ENCODE data around the gene GOPC.

GOPC gene

DNA sequence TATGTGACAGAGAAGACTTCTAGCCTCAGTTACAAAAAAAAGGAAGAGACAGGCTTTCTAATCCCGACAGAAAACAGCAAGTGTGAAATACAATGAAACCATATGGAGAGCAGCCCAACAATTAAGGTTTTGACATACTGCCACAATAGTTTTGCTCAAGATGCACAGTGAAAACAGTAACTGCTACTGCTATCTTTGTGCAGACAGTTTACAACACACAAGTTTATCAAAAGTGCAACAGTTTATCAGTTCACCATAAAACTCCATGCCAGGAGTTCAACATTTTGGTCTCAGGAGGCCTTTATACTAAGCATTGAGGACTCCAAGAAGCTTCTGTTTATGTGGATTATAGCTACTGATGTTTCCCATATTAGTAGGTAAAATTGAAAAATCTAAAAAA lies 37.6 kb downstream of the GOPC start:
- H3K4me3 ChIP-seq (ENCODE audit: low read length), result no peak overlapping the region
- H3K27ac ChIP-seq (ENCODE audit: low read length), result no peak overlapping the region
- no peaks in the 10 kb centered on the region for H3K4me1 ChIP-seq (ENCODE audit: control insufficient read depth, insufficient read depth, low read length)
- H3K36me3 ChIP-seq (ENCODE audit: control insufficient read depth, insufficient read depth, low read length), result no peaks in the 10 kb centered on the region
- no peaks in the 10 kb centered on the region for H3K27me3 ChIP-seq (ENCODE audit: control insufficient read depth, insufficient read depth, low read length)
- H3K9me3 ChIP-seq (ENCODE audit: control insufficient read depth, insufficient read depth, low read length), result no peaks in the 10 kb centered on the region
- DNase-seq (ENCODE audit: low read depth, low spot score), result no peak
- WGBS (ENCODE audit: insufficient coverage, insufficient read length), result no CpG with 5 or more reads among the region's 1 CpG

DNA sequence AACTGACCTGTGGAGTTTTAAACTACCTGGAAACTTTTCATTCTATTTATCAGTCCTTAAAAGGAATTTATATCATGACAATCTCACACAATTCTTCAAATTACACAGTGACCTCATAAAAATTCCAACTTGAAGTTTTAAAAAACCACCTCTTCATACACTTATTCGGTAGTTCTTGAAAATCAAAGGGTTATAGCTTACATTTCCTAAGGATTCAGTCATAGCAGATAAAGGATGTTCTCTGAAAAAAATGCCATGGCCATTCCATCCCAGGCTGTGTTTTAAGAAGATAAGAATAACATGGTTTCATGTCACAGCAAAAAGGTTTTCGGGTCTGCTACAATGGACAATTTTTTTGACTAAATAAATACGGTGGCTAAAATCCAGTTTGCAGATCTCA lies 41.2 kb downstream of the GOPC start:
- WGBS (ENCODE audit: insufficient coverage, insufficient read length), result no CpG with 5 or more reads among the region's 3 CpGs
- H3K4me1 ChIP-seq (ENCODE audit: control insufficient read depth, insufficient read depth, low read length), result no peaks in the 10 kb centered on the region
- no peaks in the 10 kb centered on the region for H3K36me3 ChIP-seq (ENCODE audit: control insufficient read depth, insufficient read depth, low read length)
- no peaks in the 10 kb centered on the region for H3K27me3 ChIP-seq (ENCODE audit: control insufficient read depth, insufficient read depth, low read length)
- H3K9me3 ChIP-seq (ENCODE audit: control insufficient read depth, insufficient read depth, low read length), result no peaks in the 10 kb centered on the region
- DNase-seq (ENCODE audit: low read depth, low spot score), result no peak
- no peak overlapping the region for H3K27ac ChIP-seq (ENCODE audit: low read length)
- H3K4me3 ChIP-seq (ENCODE audit: low read length), result no peak overlapping the region

DNA sequence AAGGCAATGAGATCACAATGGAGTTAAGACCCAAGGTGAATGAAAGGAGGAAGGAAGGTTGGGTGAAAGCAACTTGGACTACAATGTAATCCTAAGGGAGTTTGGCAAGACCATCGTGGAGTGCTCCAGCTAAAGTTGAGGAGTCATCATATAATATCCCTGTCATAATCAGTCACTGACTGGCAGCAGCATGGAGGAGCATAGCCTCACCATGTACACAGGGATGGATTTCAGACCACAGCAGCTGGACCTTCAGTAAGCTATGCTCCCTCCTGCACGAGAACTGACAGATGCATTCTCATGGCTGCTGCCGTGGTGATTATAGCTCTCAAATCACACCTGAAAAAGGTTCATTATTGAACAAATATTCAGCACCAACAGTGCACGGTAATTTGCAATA lies 43.0 kb downstream of the GOPC start:
- Histone ChIP-seq H3K9me3 (ENCODE audit: control insufficient read depth, insufficient read depth, low read length) (no peaks in the 10 kb centered on the region), H3K4me3 (ENCODE audit: low read length) (no peak overlapping the region), H3K27ac (ENCODE audit: low read length) (no peak overlapping the region), H3K36me3 (ENCODE audit: control insufficient read depth, insufficient read depth, low read length) (no peaks in the 10 kb centered on the region), H3K4me1 (ENCODE audit: control insufficient read depth, insufficient read depth, low read length) (no peaks in the 10 kb centered on the region), H3K27me3 (ENCODE audit: control insufficient read depth, insufficient read depth, low read length) (no peaks in the 10 kb centered on the region)
- WGBS (ENCODE audit: insufficient coverage, insufficient read length), result no CpG with 5 or more reads among the region's 4 CpGs
- no peak for DNase-seq (ENCODE audit: low read depth, low spot score)

DNA sequence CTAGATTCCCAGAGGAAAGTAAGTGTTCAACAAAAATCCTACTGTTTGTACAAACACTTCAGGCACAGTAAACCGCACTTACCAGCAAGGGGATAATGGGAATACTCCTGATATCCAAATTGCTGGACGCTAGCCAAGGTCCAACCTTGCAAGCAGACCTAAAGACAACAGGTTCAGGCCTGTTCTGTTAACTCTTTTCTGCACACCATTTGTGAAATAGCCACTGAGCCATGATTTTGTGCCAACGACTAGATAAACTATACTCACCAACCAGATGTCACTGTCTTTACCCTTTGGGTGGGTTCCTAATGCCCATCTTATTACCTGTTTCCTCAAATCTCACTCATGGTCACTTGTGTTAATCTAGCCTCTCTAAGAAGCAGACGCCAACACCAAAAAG lies 43.5 kb downstream of the GOPC start:
- H3K4me3 ChIP-seq (ENCODE audit: low read length), result no peak overlapping the region
- no peaks in the 10 kb centered on the region for H3K4me1 ChIP-seq (ENCODE audit: control insufficient read depth, insufficient read depth, low read length)
- no CpG with 5 or more reads among the region's 4 CpGs for WGBS (ENCODE audit: insufficient coverage, insufficient read length)
- H3K27ac ChIP-seq (ENCODE audit: low read length), result no peak overlapping the region
- no peaks in the 10 kb centered on the region for H3K27me3 ChIP-seq (ENCODE audit: control insufficient read depth, insufficient read depth, low read length)
- no peaks in the 10 kb centered on the region for H3K9me3 ChIP-seq (ENCODE audit: control insufficient read depth, insufficient read depth, low read length)
- DNase-seq (ENCODE audit: low read depth, low spot score), result no peak
- no peaks in the 10 kb centered on the region for H3K36me3 ChIP-seq (ENCODE audit: control insufficient read depth, insufficient read depth, low read length)

DNA sequence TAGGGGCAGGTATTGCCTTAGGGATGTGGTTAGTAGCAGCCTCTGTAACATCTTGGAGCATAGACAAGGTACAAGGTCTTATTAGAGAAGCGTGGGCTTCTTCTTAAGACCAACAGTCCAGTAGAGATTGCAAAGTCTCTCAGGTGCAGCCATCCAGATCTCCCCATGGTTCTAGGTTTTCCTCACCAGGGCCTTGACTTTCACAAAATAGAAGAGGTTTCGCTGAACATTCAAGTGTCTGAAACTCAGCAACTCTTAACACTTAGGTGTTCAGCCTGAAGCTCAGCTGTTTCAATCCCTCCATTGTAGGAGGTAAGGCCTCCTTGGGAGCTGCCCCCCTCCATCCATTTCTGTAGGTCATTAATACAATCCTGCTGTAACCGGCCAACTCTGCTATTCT lies 44.4 kb downstream of the GOPC start:
- Histone ChIP-seq H3K9me3 (ENCODE audit: control insufficient read depth, insufficient read depth, low read length) (no peaks in the 10 kb centered on the region), H3K27ac (ENCODE audit: low read length) (no peak overlapping the region), H3K4me3 (ENCODE audit: low read length) (no peak overlapping the region), H3K27me3 (ENCODE audit: control insufficient read depth, insufficient read depth, low read length) (no peaks in the 10 kb centered on the region), H3K36me3 (ENCODE audit: control insufficient read depth, insufficient read depth, low read length) (no peaks in the 10 kb centered on the region), H3K4me1 (ENCODE audit: control insufficient read depth, insufficient read depth, low read length) (no peaks in the 10 kb centered on the region)
- no peak for DNase-seq (ENCODE audit: low read depth, low spot score)
- no CpG with 5 or more reads among the region's 3 CpGs for WGBS (ENCODE audit: insufficient coverage, insufficient read length)

DNA sequence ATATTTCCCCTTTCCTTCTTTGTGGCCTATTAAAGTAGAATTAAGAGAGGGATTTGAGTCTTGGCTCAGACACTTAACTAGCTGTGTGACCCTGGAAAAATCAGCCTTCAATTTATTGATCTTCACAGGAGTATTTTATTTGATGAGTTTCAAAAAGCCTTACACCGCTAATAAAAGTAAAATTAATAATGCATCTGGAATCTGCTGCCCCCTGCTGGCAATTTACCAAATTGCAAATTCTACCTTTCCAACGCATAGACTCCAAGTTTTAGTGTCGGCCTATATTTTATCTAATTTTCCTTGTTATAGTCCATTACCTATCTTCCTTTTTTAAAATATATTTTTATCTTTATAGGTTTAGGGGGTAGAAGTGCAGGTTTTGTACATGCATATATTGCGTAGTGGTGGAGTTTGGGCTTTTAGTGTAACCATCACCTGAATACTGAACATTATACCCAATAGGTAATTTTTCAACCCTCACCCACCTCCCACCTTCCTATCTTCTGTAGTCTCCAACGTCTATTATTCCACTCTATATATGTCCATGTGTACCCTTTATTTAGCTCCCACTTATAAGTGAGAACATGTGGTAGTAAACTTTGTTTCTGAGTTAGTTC lies 46.3 kb downstream of the GOPC start:
- no peaks in the 10 kb centered on the region for H3K9me3 ChIP-seq (ENCODE audit: control insufficient read depth, insufficient read depth, low read length)
- no peak for DNase-seq (ENCODE audit: low read depth, low spot score)
- WGBS (ENCODE audit: insufficient coverage, insufficient read length), result no CpG with 5 or more reads among the region's 5 CpGs
- no peak overlapping the region for H3K4me3 ChIP-seq (ENCODE audit: low read length)
- no peak overlapping the region for H3K27ac ChIP-seq (ENCODE audit: low read length)
- H3K4me1 ChIP-seq (ENCODE audit: control insufficient read depth, insufficient read depth, low read length), result no peaks in the 10 kb centered on the region
- H3K27me3 ChIP-seq (ENCODE audit: control insufficient read depth, insufficient read depth, low read length), result no peaks in the 10 kb centered on the region
- H3K36me3 ChIP-seq (ENCODE audit: control insufficient read depth, insufficient read depth, low read length), result no peaks in the 10 kb centered on the region

DNA sequence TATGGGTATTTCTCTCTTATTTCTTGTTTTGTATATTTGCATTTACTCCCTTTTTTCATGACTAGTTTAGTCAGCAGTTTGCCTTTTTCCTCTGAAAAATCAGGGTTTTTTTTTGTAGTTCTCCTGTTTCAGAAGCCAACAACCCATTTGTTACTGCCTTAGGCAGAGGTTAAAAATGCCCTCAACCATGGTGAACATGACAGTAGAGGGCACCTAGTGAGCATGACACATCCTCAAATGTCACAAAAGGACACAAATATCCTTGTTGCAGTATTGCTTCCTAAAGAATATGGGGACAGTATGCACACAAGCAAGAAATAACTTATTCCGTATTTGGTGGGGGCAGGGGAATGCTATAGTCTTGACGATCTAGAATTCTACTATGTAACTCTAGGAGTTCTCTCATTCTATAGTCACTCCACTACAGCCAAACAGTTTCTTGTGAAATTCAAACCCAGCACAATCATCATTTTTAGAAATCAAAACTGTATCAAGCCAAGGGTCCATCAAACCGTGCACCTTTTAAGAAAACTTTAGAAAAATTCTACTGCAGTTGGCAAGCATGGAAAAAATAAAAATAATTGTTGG lies 47.0 kb downstream of the GOPC start:
- Histone ChIP-seq H3K27ac (ENCODE audit: low read length) (no peak overlapping the region), H3K27me3 (ENCODE audit: control insufficient read depth, insufficient read depth, low read length) (no peaks in the 10 kb centered on the region), H3K4me3 (ENCODE audit: low read length) (no peak overlapping the region), H3K9me3 (ENCODE audit: control insufficient read depth, insufficient read depth, low read length) (no peaks in the 10 kb centered on the region), H3K36me3 (ENCODE audit: control insufficient read depth, insufficient read depth, low read length) (no peaks in the 10 kb centered on the region), H3K4me1 (ENCODE audit: control insufficient read depth, insufficient read depth, low read length) (no peaks in the 10 kb centered on the region)
- DNase-seq (ENCODE audit: low read depth, low spot score), result no peak
- no CpG with 5 or more reads among the region's 3 CpGs for WGBS (ENCODE audit: insufficient coverage, insufficient read length)

DNA sequence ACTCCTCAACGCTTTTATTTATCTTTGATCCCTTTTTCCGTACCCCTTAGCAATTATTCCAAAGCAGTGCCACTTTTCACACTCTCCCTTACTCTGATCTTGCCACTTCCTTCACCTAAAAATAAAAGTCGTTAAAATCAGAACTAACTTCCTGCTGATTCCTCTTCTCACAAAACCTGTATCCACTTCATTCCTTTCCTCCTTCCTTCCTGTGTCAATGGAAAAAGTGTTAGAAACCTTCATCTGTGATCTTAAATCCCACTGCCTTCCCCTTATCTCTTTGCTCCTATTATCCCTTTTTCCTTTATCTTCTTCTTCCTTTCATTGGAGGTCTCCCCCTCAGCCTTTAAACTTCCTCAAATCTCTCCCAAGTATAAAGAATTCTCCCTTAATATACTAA lies 49.2 kb downstream of the GOPC start:
- Histone ChIP-seq H3K4me1 (ENCODE audit: control insufficient read depth, insufficient read depth, low read length) (peaks cover 2% of the 10 kb centered on the region; the same call in 1 of the 2 replicates), H3K4me3 (ENCODE audit: low read length) (no peak overlapping the region), H3K27me3 (ENCODE audit: control insufficient read depth, insufficient read depth, low read length) (no peaks in the 10 kb centered on the region), H3K27ac (ENCODE audit: low read length) (no peak overlapping the region), H3K36me3 (ENCODE audit: control insufficient read depth, insufficient read depth, low read length) (no peaks in the 10 kb centered on the region), H3K9me3 (ENCODE audit: control insufficient read depth, insufficient read depth, low read length) (no peaks in the 10 kb centered on the region)
- WGBS (ENCODE audit: insufficient coverage, insufficient read length), result no CpG with 5 or more reads among the region's 3 CpGs
- DNase-seq (ENCODE audit: low read depth, low spot score), result no peak

DNA sequence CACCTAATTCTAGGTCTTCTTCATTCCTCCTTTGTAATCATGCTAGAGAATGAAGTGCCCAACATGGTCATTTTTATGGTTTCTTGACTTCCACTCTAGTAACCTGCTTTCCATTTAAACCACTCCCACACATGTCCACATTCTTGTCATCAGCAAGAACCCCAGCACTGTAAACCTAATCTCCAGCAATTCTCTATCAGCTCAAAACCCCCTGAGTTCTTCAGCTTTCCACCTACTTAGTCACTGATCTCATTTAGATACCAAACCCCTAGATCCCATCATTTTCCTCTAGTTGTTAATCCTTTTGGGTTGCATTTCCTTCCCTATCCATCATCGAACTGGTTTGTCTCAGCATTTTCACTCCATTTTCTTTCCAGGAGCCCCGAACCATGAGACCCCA lies 49.7 kb downstream of the GOPC start:
- Histone ChIP-seq H3K27ac (ENCODE audit: low read length) (no peak overlapping the region), H3K36me3 (ENCODE audit: control insufficient read depth, insufficient read depth, low read length) (no peaks in the 10 kb centered on the region), H3K4me1 (ENCODE audit: control insufficient read depth, insufficient read depth, low read length) (peaks cover 2% of the 10 kb centered on the region; the same call in 1 of the 2 replicates), H3K27me3 (ENCODE audit: control insufficient read depth, insufficient read depth, low read length) (no peaks in the 10 kb centered on the region), H3K9me3 (ENCODE audit: control insufficient read depth, insufficient read depth, low read length) (no peaks in the 10 kb centered on the region), H3K4me3 (ENCODE audit: low read length) (no peak overlapping the region)
- no CpG with 5 or more reads among the region's 2 CpGs for WGBS (ENCODE audit: insufficient coverage, insufficient read length)
- no peak for DNase-seq (ENCODE audit: low read depth, low spot score)

DNA sequence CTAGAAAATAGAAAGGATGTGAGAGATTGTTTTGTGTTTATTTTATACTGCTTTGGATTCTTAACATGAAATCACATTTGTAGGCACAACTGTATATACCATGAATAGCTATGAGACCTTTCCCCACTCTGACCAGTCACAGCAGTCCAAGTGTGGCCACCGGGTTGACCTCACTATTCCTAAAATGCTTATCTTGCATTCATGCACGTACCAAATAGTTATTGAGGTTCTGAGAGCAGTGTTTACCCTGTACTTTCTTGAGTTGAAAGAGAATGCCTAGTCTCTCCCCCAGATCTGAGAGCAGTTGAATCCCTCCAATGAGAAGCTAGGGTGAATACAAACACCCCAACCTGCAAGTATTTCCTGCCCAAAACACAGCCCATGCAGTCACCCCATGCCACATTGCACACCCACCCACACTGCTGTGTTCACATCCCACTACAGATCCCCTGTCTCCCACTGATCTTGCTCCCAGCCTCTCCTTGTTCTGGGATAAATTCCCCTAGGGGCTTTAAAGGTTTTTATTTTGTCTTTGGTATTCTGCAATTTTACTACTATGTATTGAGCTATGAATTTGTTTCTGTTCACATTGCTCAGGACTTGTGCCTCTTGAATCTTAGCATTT lies 51.6 kb downstream of the GOPC start:
- Histone ChIP-seq H3K27me3 (ENCODE audit: control insufficient read depth, insufficient read depth, low read length) (no peaks in the 10 kb centered on the region), H3K9me3 (ENCODE audit: control insufficient read depth, insufficient read depth, low read length) (no peaks in the 10 kb centered on the region), H3K4me1 (ENCODE audit: control insufficient read depth, insufficient read depth, low read length) (peaks cover 2% of the 10 kb centered on the region; the same call in 1 of the 2 replicates), H3K4me3 (ENCODE audit: low read length) (no peak overlapping the region), H3K36me3 (ENCODE audit: control insufficient read depth, insufficient read depth, low read length) (no peaks in the 10 kb centered on the region), H3K27ac (ENCODE audit: low read length) (no peak overlapping the region)
- DNase-seq (ENCODE audit: low read depth, low spot score), result no peak
- no CpG with 5 or more reads among the region's 2 CpGs for WGBS (ENCODE audit: insufficient coverage, insufficient read length)
